GM06990 (cell line): ENCODE data around the gene JAKMIP1.

ENCODE experiments used
- DNase-seq: peaks from one replicate; pipeline ENCODE4 v3.0.0-alpha.2; 2011; ENCODE audit not compliant: insufficient read length; ENCODE audit errors: extremely low read depth
- H3K27me3 ChIP-seq: replicated peaks from 2 replicates; pipeline ENCODE4 v1.6.0; 2011; ENCODE audit warnings: low read length; ENCODE audit not compliant: control insufficient read depth, insufficient read depth
- H3K36me3 ChIP-seq: 2 replicates; pipeline ENCODE4 v1.5.1; 2011; ENCODE audit warnings: low read length; ENCODE audit not compliant: control insufficient read depth, insufficient read depth
- H3K4me3 ChIP-seq: replicated peaks from 2 replicates; pipeline ENCODE4 v1.5.1; 2011; ENCODE audit warnings: low read depth, mild to moderate bottlenecking, control low read depth, low read length
- CTCF ChIP-seq: IDR thresholded peaks from 2 replicates; pipeline ENCODE4 v1.5.1; 2011; ENCODE audit warnings: low read length, control low read depth, mild to moderate bottlenecking, inconsistent platforms; ENCODE audit not compliant: insufficient read depth, poor library complexity, severe bottlenecking

JAKMIP1 gene

GRCh38 chr4:6042293-6043063, 157.9 kb downstream of the JAKMIP1 start:
- peaks cover 3% of the 10 kb centered on the region for H3K27me3 ChIP-seq
- no peak for TF ChIP-seq CTCF

DNA sequence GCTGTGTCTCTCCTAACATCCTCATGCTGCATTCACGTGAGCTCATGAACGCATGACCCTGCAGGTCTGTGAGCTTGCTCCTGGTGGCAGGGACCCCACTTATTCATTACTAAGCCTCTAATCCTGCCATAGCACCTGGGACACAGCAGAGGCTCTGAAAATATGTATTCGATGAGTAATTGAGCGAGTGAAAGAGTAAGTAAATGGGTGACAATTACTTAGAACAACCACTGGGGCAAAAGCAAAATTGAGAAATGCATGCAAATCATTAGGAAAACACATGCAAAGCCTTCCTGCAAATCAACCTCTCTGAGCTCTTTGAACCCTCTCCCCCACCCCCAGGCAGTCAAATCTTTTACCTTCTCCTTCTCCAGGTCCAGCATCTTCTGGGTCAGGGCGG, 158.5 kb downstream of the JAKMIP1 start:
- Histone ChIP-seq H3K27me3 (peaks cover 3% of the 10 kb centered on the region), H3K36me3 (no peaks in the 10 kb centered on the region), H3K4me3 (no peak overlapping the region)
- no peak for DNase-seq
- no peak for TF ChIP-seq CTCF

More at GRCh38 chr4:6042293-6043063, 157.9 kb downstream of the JAKMIP1 start:
- Histone ChIP-seq H3K4me3 (no peak overlapping the region), H3K36me3 (no peaks in the 10 kb centered on the region)
- DNase-seq: no peak

DNA sequence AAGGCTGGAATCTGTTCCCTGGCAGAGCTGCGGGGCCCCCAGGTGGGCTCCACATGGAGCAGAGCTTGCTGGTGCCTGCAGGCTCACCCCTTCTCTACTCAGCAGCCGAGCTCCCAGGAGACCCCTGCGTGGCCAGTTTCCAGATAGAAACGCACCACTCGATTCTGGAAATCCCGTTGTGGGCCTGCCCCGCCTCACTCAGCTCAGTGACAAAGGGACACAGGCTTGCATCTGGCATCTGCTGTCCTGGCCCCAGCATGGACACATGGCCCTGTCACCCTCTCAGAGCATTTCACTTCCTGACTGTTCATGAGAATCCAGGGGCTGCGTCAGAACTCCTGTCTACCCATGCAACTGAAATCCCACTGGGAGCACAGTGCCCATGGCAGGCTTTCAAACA, 161.6 kb downstream of the JAKMIP1 start:
- TF ChIP-seq CTCF: no peak
- no peak for DNase-seq

GRCh38 chr4:6035786-6036185, 164.6 kb downstream of the JAKMIP1 start:
- H3K36me3 ChIP-seq: no peaks in the 10 kb centered on the region
- peaks cover 4% of the 10 kb centered on the region for H3K27me3 ChIP-seq
- no peak for TF ChIP-seq CTCF
- no peak overlapping the region for H3K4me3 ChIP-seq
- no peak for DNase-seq

More for the DNA sequence above, 161.6 kb downstream of the JAKMIP1 start:
- no peaks in the 10 kb centered on the region for H3K36me3 ChIP-seq
- peaks cover 3% of the 10 kb centered on the region for H3K27me3 ChIP-seq
- H3K4me3 ChIP-seq: no peak overlapping the region

GRCh38 chr4:6033381-6033780, 167.0 kb downstream of the JAKMIP1 start:
- Histone ChIP-seq H3K27me3 (peaks cover 2% of the 10 kb centered on the region), H3K36me3 (no peaks in the 10 kb centered on the region), H3K4me3 (no peak overlapping the region)
- no peak for DNase-seq
- no peak for TF ChIP-seq CTCF
